OCI-LY7 (cell line): ENCODE measurements around the gene JAKMIP3. TPM values are rescaled to one million over a fixed set of nuclear protein-coding genes. Genes with fewer than 3 reads are reported as not detected.

ENCODE experiments used
- BruUV-seq: library from RNA; stranded (reverse); fragments of 400-500 nt; replicated peaks from 2 replicates; lab custom pipeline; 2021; lab: Mats Ljungman, UMichigan
- CTCF ChIA-PET: fragments of 300-600 bp; sonication (Branson Sonifier 250); formaldehyde crosslinking; loops from one replicate; lab custom pipeline; 2022; ENCODE audit warnings: antibody characterized with exemption; ENCODE audit not compliant: unreplicated experiment; lab: Charles Lee
- POLR2A ChIA-PET: fragments of 300-600 bp; sonication (Branson Sonifier 250); formaldehyde crosslinking; loops from one replicate; lab custom pipeline; 2022; ENCODE audit warnings: antibody characterized with exemption; lab: Charles Lee
- DNase-seq: peaks from one replicate; pipeline ENCODE4 v3.0.0-alpha.2; 2015; ENCODE audit warnings: low spot score
- H2AFZ ChIP-seq: fragments of 200-600 bp; sonication (generic), shearing (Covaris generic); 2 replicates; pipeline ENCODE4 v1.6.1; 2014; ENCODE audit warnings: mild to moderate bottlenecking, antibody characterized with exemption, low read length, moderate library complexity
- H3K27ac ChIP-seq: fragments of 200-600 bp; sonication (generic); 2 replicates; pipeline ENCODE4 v1.5.1; 2014; ENCODE audit warnings: mixed run types, low read depth, mild to moderate bottlenecking, moderate library complexity, low read length, inconsistent platforms; ENCODE audit not compliant: poor library complexity, severe bottlenecking
- H3K36me3 ChIP-seq: fragments of 200-600 bp; sonication (generic); 2 replicates; pipeline ENCODE4 v1.6.1; 2014; ENCODE audit warnings: mild to moderate bottlenecking, antibody characterized with exemption, low read length, moderate library complexity, mixed read lengths; ENCODE audit not compliant: insufficient read depth
- H3K4me1 ChIP-seq: fragments of 200-600 bp; sonication (generic); 2 replicates; pipeline ENCODE4 v1.5.1; 2014; ENCODE audit warnings: mild to moderate bottlenecking, low read length; ENCODE audit not compliant: insufficient read depth, poor library complexity, severe bottlenecking
- H3K4me2 ChIP-seq: fragments of 200-600 bp; sonication (generic); 2 replicates; pipeline ENCODE4 v1.6.1; 2014; ENCODE audit warnings: mild to moderate bottlenecking, low read length
- H3K4me3 ChIP-seq: fragments of 200-600 bp; sonication (generic); 2 replicates; pipeline ENCODE4 v1.5.1; 2014; ENCODE audit warnings: mild to moderate bottlenecking, low read depth, low read length; ENCODE audit not compliant: poor library complexity, severe bottlenecking
- H3K79me2 ChIP-seq: fragments of 200-600 bp; sonication (generic); 2 replicates; pipeline ENCODE4 v1.6.1; 2016; ENCODE audit warnings: low read depth, mild to moderate bottlenecking, low read length, moderate library complexity, mixed read lengths; ENCODE audit not compliant: insufficient read depth
- H3K9me2 ChIP-seq: fragments of 200-600 bp; sonication (generic); 2 replicates; pipeline ENCODE4 v1.6.1; 2016; ENCODE audit warnings: mild to moderate bottlenecking, low read length, mixed read lengths; ENCODE audit not compliant: insufficient read depth
- H3K9me3 ChIP-seq: fragments of 200-600 bp; sonication (generic); 2 replicates; pipeline ENCODE4 v1.6.1; 2014; ENCODE audit warnings: mild to moderate bottlenecking, mixed run types, low read length, mixed read lengths
- H4K20me1 ChIP-seq: fragments of 200-600 bp; sonication (generic); 2 replicates; pipeline ENCODE4 v1.6.1; 2014; ENCODE audit warnings: mild to moderate bottlenecking, antibody characterized with exemption, low read length, moderate library complexity, mixed read lengths; ENCODE audit not compliant: insufficient read depth
- EZH2phosphoT487 ChIP-seq: fragments of 200-600 bp; sonication (generic); IDR thresholded peaks from 2 replicates; pipeline ENCODE4 v1.6.1; 2018; ENCODE audit warnings: low read depth, borderline replicate concordance, mild to moderate bottlenecking, mixed run types, antibody characterized with exemption, low read length, moderate library complexity, mixed read lengths
- intact Hi-C: fragments of 100-400 bp; cut with micrococcal nuclease; formaldehyde crosslinking; loops from one replicate; pipeline ENCODE4 v1.10.0; 2022; ENCODE audit not compliant: unreplicated experiment
- total RNA-seq, 2 experiments: library from RNA; depleted of rRNA in 1 of 2; stranded (reverse); fragments of >200 nt in 1 of 2; shearing (Covaris generic) in 1 of 2; gene quantifications; 2 replicates each; pipeline ENCODE4 v1.2.3, GENCODE V29; 2014 to 2022
- TF ChIP-seq, protein P1 (sequence below): fragments of 200-600 bp; sonication (generic); conservative IDR thresholded peaks from 2 replicates; pipeline ENCODE4 v1.5.1; 2014; ENCODE audit warnings: mild to moderate bottlenecking, antibody characterized with exemption, low read length, moderate library complexity, mixed read lengths

The JAKMIP3 gene
- total RNA-seq, 2 experiments from 2014 or later = 0.54 to 0.89 TPM

DNA sequence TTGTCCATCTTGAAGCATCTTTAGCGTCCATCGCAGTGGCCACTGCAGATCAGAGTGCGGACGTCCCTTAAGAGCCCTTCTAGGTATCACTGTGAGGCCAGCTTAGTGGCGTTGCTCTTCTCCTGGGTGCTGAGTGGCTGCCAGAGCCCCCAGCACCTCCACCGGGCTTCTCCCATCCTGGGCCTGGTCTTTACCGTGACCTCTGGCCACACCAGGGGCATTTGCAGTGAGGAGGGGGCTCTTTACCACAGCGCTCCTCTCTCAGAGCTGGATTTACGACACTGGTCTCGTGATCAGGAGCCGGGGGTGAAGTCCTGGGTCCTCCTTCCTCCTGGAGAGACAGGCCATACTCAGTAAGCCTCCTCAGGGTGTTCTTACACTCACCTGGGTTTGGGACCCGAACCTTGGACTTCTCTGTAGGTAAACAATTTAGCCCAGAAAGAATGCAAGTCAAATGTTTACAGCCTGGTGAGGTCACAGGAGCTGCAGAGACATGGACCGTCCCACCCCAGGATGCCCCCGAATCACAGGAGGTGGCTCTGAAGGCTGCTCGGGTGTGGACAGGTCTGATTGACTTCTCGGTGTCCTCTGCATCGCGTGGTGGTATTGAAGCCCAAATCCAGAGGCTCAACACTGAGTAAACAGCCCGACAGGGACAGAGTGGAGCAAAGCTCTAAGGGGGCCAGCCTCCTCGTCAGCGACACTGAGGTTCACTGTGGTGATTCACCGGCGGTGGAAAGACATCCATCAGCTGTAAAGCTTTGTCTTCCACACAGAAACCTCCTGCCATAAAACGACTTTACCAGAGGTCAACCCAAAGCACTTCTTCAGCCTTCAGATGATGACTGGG is 33.0 kb downstream of the JAKMIP3 start:
- Histone ChIP-seq H4K20me1 (no peaks in the 10 kb centered on the region), H3K9me3 (no peaks in the 10 kb centered on the region), H3K4me2 (no peak overlapping the region), H3K27ac (no peak overlapping the region), H3K36me3 (no peaks in the 10 kb centered on the region), H3K79me2 (no peaks in the 10 kb centered on the region), H3K9me2 (no peaks in the 10 kb centered on the region), H2AFZ (no peak overlapping the region), H3K4me3 (no peak overlapping the region), H3K4me1 (no peaks in the 10 kb centered on the region)
- BruUV-seq = no TSS peak
- intact Hi-C loops = no loop called here
- TF ChIP-seq, protein P1, sequence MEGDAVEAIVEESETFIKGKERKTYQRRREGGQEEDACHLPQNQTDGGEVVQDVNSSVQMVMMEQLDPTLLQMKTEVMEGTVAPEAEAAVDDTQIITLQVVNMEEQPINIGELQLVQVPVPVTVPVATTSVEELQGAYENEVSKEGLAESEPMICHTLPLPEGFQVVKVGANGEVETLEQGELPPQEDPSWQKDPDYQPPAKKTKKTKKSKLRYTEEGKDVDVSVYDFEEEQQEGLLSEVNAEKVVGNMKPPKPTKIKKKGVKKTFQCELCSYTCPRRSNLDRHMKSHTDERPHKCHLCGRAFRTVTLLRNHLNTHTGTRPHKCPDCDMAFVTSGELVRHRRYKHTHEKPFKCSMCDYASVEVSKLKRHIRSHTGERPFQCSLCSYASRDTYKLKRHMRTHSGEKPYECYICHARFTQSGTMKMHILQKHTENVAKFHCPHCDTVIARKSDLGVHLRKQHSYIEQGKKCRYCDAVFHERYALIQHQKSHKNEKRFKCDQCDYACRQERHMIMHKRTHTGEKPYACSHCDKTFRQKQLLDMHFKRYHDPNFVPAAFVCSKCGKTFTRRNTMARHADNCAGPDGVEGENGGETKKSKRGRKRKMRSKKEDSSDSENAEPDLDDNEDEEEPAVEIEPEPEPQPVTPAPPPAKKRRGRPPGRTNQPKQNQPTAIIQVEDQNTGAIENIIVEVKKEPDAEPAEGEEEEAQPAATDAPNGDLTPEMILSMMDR = no peak
- TF ChIP-seq EZH2phosphoT487 = no peak
- CTCF ChIA-PET = no interaction called here
- no peak for DNase-seq
- POLR2A ChIA-PET = no interaction called here

DNA sequence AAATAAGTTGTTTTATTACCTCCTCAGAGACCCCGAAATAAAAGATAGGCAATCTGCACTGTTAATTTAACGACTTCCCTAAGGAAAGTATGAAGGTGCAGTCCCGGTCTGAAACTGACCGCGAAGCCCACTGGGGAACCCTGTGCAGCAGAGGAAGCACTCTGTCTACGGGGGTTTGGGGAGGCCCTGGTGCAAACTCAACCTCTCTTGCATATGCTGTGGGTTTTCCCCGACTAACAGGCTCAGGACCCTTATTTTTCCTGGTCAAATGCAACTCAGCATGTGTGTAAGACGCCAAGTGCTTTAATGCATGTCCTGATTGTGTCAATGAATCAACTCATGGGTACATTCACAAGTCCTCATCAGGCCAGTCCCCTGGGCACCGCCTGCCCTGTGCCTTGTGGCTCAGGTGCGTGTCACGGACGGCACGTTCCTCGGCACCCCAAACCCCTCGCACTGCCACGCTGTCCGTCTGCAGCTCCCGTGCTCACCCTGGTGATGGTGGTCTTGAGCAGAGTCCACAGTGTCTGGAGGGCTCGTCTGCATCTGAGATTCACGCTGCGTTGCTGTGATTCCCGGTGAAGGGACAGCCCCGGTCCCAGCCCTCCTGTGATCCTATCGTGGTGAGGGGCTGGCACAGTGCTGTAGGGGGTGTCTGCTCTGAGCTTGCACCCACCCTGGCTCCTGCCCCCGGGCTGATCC is 33.8 kb downstream of the JAKMIP3 start:
- Histone ChIP-seq H3K9me3 (no peaks in the 10 kb centered on the region), H3K27ac (no peak overlapping the region), H3K9me2 (no peaks in the 10 kb centered on the region), H3K4me1 (no peaks in the 10 kb centered on the region), H3K4me3 (no peak overlapping the region), H4K20me1 (no peaks in the 10 kb centered on the region), H3K79me2 (no peaks in the 10 kb centered on the region), H2AFZ (no peak overlapping the region), H3K4me2 (no peak overlapping the region), H3K36me3 (no peaks in the 10 kb centered on the region)
- POLR2A ChIA-PET = no interaction called here
- no TSS peak for BruUV-seq
- no peak for DNase-seq
- intact Hi-C loops = no loop called here
- CTCF ChIA-PET = no interaction called here
- no peak for TF ChIP-seq EZH2phosphoT487
- TF ChIP-seq, protein P1 = no peak

GRCh38 chr10:132100091-132100481 is 34.3 kb downstream of the JAKMIP3 start:
- Histone ChIP-seq H3K9me3 (no peaks in the 10 kb centered on the region), H3K9me2 (no peaks in the 10 kb centered on the region), H3K27ac (no peak overlapping the region), H3K36me3 (no peaks in the 10 kb centered on the region), H3K79me2 (no peaks in the 10 kb centered on the region), H4K20me1 (no peaks in the 10 kb centered on the region), H2AFZ (no peak overlapping the region), H3K4me3 (no peak overlapping the region), H3K4me2 (no peak overlapping the region), H3K4me1 (no peaks in the 10 kb centered on the region)
- POLR2A ChIA-PET = interaction anchor here (0.6 kb wide), 1 partner anchor 208 kb away, joined by 5 read pairs; the partner anchor contains the start of gene STK32C
- CTCF ChIA-PET = no interaction called here
- BruUV-seq = no TSS peak
- no peak for TF ChIP-seq EZH2phosphoT487
- TF ChIP-seq, protein P1 = no peak
- DNase-seq = no peak
- intact Hi-C loops = no loop called here
